ENCODE results near the gene GJA4. TPM values are rescaled to one million over a fixed set of nuclear protein-coding genes. Genes with fewer than 3 reads are reported as not detected.
A peak's percentile ranks its signal among the peaks of the same experiment; 100 is the strongest.

Gene GJA4
- 10 to 100 TPM; 21.8 to 26.8 TPM for total RNA-seq
- long read RNA-seq, donor 1, transcript GJA4-201 (2 exons, 1,622 nt) = major isoform, 6 of 11 reads
- long read RNA-seq, donor 1, partial matches to known transcripts = 0 of 11 reads
- long read RNA-seq, donor 1, other reads (novel, unspliced or antisense) = 5 of 11 reads
- long read RNA-seq, donor 2, transcript GJA4-202 (2 exons, 1,059 nt) = minor isoform, 16 of 79 reads
- long read RNA-seq, donor 2, transcript GJA4-201 (2 exons, 1,622 nt) = major isoform, 54 of 79 reads
- long read RNA-seq, donor 2, partial matches to known transcripts = 0 of 79 reads
- long read RNA-seq, donor 2, other reads (novel, unspliced or antisense) = 9 of 79 reads

- no peak for DNase-seq (ENCODE audit: low spot score)
- intact Hi-C loops (cut with DNase I) = no loop called here
Observed at GRCh38 chr1:34792868-34793727, at the start of gene GJA4. Gene GJA4, plus strand, starts transcription at chr1:34792999. Its CDS starts 1,215 bp downstream, at chr1:34794214.

- DNase-seq (ENCODE audit: low spot score) = peak; percentile 17
- intact Hi-C loops (cut with DNase I) = no loop called here
Observed at GRCh38 chr1:34743775-34744174, 49.0 kb upstream of the GJA4 start.

GRCh38 chr1:34744851-34745250 lies 47.9 kb upstream of the GJA4 start:
- DNase-seq (ENCODE audit: low spot score) = no peak
- intact Hi-C loops (cut with DNase I) = no loop called here

GRCh38 chr1:34745666-34746065 lies 47.1 kb upstream of the GJA4 start:
- no peak for DNase-seq (ENCODE audit: low spot score)
- intact Hi-C loops (cut with DNase I) = no loop called here

- DNase-seq (ENCODE audit: low spot score) = no peak
- intact Hi-C loops (cut with DNase I) = no loop called here
Observed at GRCh38 chr1:34746101-34746500, 46.7 kb upstream of the GJA4 start.

GRCh38 chr1:34746785-34747637 lies 45.8 kb upstream of the GJA4 start:
- intact Hi-C loops (cut with DNase I) = no loop called here
- DNase-seq (ENCODE audit: low spot score) = peak; percentile 65

- DNase-seq (ENCODE audit: low spot score) = no peak
- intact Hi-C loops (cut with DNase I) = no loop called here
Observed at GRCh38 chr1:34747638-34747941, 45.2 kb upstream of the GJA4 start.

GRCh38 chr1:34749992-34750391 lies 42.8 kb upstream of the GJA4 start:
- no peak for DNase-seq (ENCODE audit: low spot score)
- intact Hi-C loops (cut with DNase I) = no loop called here

GRCh38 chr1:34750610-34751009 lies 42.2 kb upstream of the GJA4 start:
- intact Hi-C loops (cut with DNase I) = no loop called here
- DNase-seq (ENCODE audit: low spot score) = no peak

GRCh38 chr1:34753163-34753562 lies 39.6 kb upstream of the GJA4 start:
- intact Hi-C loops (cut with DNase I) = no loop called here
- no peak for DNase-seq (ENCODE audit: low spot score)

- no peak for DNase-seq (ENCODE audit: low spot score)
- intact Hi-C loops (cut with DNase I) = no loop called here
Observed at GRCh38 chr1:34754964-34755637, 37.7 kb upstream of the GJA4 start, which contains the start of gene GJB5. Gene GJB5, plus strand, starts transcription at chr1:34755047. Its CDS starts 2,284 bp downstream, at chr1:34757331.

GRCh38 chr1:34755961-34756360 lies 36.8 kb upstream of the GJA4 start:
- DNase-seq (ENCODE audit: low spot score) = no peak
- intact Hi-C loops (cut with DNase I) = no loop called here

- intact Hi-C loops (cut with DNase I) = no loop called here
- no peak for DNase-seq (ENCODE audit: low spot score)
Observed at GRCh38 chr1:34757386-34757785, 35.4 kb upstream of the GJA4 start.

GRCh38 chr1:34758751-34759150 lies 34.0 kb upstream of the GJA4 start:
- intact Hi-C loops (cut with DNase I) = no loop called here

GRCh38 chr1:34759503-34760357 lies 33.1 kb upstream of the GJA4 start, which contains the start of gene GJB4:
Gene GJB4, plus strand, starts transcription at chr1:34759740. Its CDS starts 1,515 bp downstream, at chr1:34761255.
- peak; percentile 72 for DNase-seq (ENCODE audit: low spot score)
- intact Hi-C loops (cut with DNase I) = no loop called here

More at GRCh38 chr1:34758751-34759150, 34.0 kb upstream of the GJA4 start:
- DNase-seq (ENCODE audit: low spot score) = no peak

GRCh38 chr1:34761176-34761761 lies 31.5 kb upstream of the GJA4 start:
- peak; percentile 69 for DNase-seq (ENCODE audit: low spot score)
- intact Hi-C loops (cut with DNase I) = no loop called here

- no peak for DNase-seq (ENCODE audit: low spot score)
- intact Hi-C loops (cut with DNase I) = no loop called here
Observed at GRCh38 chr1:34761776-34762307, 31.0 kb upstream of the GJA4 start.
